ENCODE measurements around the gene CFAP221.

DNA sequence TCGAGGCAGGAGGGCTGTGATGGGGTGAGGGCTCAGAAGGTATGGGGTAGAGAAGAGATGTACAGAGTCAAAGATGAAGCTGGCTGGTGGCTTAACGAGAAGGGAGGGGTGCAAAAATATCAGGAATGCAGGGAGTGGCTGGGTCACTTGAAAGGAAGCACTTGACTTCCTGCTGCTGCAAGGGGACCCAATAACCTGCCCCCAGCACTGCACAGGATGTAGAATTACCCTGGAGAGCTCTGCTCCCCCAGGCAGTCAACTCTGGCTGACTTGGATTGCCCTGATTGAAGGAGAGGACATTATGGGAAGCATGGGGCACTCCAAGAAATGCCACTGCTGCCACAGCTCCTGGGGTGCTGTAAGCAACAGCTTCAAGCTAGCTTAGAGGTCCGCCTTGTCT lies 41.8 kb downstream of the CFAP221 start:
- TF ChIP-seq, protein P1, sequence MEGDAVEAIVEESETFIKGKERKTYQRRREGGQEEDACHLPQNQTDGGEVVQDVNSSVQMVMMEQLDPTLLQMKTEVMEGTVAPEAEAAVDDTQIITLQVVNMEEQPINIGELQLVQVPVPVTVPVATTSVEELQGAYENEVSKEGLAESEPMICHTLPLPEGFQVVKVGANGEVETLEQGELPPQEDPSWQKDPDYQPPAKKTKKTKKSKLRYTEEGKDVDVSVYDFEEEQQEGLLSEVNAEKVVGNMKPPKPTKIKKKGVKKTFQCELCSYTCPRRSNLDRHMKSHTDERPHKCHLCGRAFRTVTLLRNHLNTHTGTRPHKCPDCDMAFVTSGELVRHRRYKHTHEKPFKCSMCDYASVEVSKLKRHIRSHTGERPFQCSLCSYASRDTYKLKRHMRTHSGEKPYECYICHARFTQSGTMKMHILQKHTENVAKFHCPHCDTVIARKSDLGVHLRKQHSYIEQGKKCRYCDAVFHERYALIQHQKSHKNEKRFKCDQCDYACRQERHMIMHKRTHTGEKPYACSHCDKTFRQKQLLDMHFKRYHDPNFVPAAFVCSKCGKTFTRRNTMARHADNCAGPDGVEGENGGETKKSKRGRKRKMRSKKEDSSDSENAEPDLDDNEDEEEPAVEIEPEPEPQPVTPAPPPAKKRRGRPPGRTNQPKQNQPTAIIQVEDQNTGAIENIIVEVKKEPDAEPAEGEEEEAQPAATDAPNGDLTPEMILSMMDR (conservative IDR thresholded peaks at IDR 0.05), result no peak
- no peak for TF ChIP-seq ZFX (IDR thresholded peaks at IDR 0.05)

Data from C4-2B (cell line).